ENCODE data around the gene SMIM36. TPM values are rescaled to one million over a fixed set of nuclear protein-coding genes. Genes with fewer than 3 reads are reported as not detected.

Gene SMIM36
- total and polyA plus RNA-seq, 2 experiments from 2014 or later = not detected

DNA sequence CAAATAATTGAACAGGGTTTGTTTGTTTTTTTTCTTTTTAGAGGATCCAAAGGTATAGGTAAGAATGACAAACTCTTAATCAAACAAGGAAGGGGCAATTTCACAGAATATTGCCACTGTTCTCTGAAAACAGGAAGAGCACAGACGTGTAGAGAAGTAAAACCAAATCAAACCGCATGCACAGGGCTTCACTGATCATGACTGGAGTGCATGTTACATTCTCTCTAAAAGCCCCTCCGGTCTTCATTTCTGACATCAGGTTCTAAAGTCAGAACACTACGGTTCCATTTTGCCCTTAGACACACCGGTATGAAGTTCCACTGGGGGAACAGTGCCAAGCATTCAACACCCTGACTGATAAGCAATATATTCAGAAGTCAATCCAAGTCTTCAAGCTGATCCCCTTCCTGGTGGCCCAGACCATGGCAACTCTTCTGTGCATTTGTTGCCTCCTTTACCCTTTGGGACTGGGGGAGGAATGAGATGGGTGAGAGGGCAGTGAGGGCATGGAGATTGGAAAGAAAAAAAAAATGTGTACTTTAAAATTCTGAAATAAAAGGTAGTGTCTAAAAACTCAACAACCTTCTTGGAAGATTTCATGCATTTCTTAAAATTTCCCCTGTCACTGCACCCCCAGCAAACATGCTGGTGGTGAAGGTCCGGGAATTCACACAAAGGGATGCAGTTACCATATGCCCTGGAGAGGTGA is 91.0 kb downstream of the SMIM36 start (continued):
- no peak for TF ChIP-seq EZH2phosphoT487 (IDR thresholded peaks at IDR 0.05; ENCODE audit: unreplicated experiment)
- TF ChIP-seq NANOG (IDR thresholded peaks at IDR 0.05; ENCODE audit: borderline replicate concordance) = no peak
- TF ChIP-seq JUNB (IDR thresholded peaks at IDR 0.05; ENCODE audit: unreplicated experiment) = no peak
- no peak for TF ChIP-seq ZNF114 (CRISPR knock-in tag; IDR thresholded peaks at IDR 0.05)
- no peak for TF ChIP-seq STAT1 (IDR thresholded peaks at IDR 0.05; ENCODE audit: unreplicated experiment)
- TF ChIP-seq, protein P1, sequence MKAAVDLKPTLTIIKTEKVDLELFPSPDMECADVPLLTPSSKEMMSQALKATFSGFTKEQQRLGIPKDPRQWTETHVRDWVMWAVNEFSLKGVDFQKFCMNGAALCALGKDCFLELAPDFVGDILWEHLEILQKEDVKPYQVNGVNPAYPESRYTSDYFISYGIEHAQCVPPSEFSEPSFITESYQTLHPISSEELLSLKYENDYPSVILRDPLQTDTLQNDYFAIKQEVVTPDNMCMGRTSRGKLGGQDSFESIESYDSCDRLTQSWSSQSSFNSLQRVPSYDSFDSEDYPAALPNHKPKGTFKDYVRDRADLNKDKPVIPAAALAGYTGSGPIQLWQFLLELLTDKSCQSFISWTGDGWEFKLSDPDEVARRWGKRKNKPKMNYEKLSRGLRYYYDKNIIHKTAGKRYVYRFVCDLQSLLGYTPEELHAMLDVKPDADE (IDR thresholded peaks at IDR 0.05) = no peak
- TF ChIP-seq POLR2AphosphoS5 (IDR thresholded peaks at IDR 0.05; ENCODE audit: low read depth) = no peak
- TF ChIP-seq CTCF (conservative IDR thresholded peaks at IDR 0.05; ENCODE audit: low read depth in 2 of 2) = no peak
- TF ChIP-seq ZNF331 (CRISPR knock-in tag; IDR thresholded peaks at IDR 0.05; ENCODE audit: low read depth) = no peak

GRCh38 chr17:55418369-55419268 is 92.6 kb downstream of the SMIM36 start:
- Mint-ChIP-seq H3K9me3 (no peaks in the 10 kb centered on the region), H3K4me3 (no peak overlapping the region), H3K36me3 (ENCODE audit: low read depth) (peaks cover 19% of the 10 kb centered on the region), H3K27me3 (ENCODE audit: insufficient read depth, low read depth, poor library complexity) (peaks cover 2% of the 10 kb centered on the region), H3K27ac (no peak overlapping the region), H3K4me1 (peaks cover 25% of the 10 kb centered on the region)
- H2AFZ ChIP-seq = no peak overlapping the region
- H3K27ac ChIP-seq (ENCODE audit: low read depth) = no peak overlapping the region
- DNase-seq (ENCODE audit: low spot score) (no peak), ATAC-seq (no peak)
- H3K4me3 ChIP-seq = no peak overlapping the region
- peaks cover 8% of the 10 kb centered on the region for H3K4me1 ChIP-seq (ENCODE audit: insufficient read depth)
- no peaks in the 10 kb centered on the region for H3K36me3 ChIP-seq (ENCODE audit: insufficient read depth)
- peaks cover 71% of the 10 kb centered on the region for H3K79me2 ChIP-seq (replicated peaks; ENCODE audit: insufficient read depth)
- no peaks in the 10 kb centered on the region for H3K27me3 ChIP-seq (ENCODE audit: insufficient read depth)
- H3F3A ChIP-seq (replicated peaks; ENCODE audit: low read depth) = no peaks in the 10 kb centered on the region
- peaks cover 14% of the 10 kb centered on the region for H4K20me1 ChIP-seq (replicated peaks; ENCODE audit: insufficient read depth)
- H3K4me2 ChIP-seq = no peak overlapping the region
- no peaks in the 10 kb centered on the region for H3K9me2 ChIP-seq (ENCODE audit: insufficient read depth)
- TF ChIP-seq STAT1 (IDR thresholded peaks at IDR 0.05; ENCODE audit: unreplicated experiment) = no peak
- no peak for TF ChIP-seq EZH2 (IDR thresholded peaks at IDR 0.05; ENCODE audit: low read depth, unreplicated experiment)
- no peak for TF ChIP-seq CREB1 (CRISPR knock-in tag; IDR thresholded peaks at IDR 0.05; ENCODE audit: low read depth)
- TF ChIP-seq, protein P2, sequence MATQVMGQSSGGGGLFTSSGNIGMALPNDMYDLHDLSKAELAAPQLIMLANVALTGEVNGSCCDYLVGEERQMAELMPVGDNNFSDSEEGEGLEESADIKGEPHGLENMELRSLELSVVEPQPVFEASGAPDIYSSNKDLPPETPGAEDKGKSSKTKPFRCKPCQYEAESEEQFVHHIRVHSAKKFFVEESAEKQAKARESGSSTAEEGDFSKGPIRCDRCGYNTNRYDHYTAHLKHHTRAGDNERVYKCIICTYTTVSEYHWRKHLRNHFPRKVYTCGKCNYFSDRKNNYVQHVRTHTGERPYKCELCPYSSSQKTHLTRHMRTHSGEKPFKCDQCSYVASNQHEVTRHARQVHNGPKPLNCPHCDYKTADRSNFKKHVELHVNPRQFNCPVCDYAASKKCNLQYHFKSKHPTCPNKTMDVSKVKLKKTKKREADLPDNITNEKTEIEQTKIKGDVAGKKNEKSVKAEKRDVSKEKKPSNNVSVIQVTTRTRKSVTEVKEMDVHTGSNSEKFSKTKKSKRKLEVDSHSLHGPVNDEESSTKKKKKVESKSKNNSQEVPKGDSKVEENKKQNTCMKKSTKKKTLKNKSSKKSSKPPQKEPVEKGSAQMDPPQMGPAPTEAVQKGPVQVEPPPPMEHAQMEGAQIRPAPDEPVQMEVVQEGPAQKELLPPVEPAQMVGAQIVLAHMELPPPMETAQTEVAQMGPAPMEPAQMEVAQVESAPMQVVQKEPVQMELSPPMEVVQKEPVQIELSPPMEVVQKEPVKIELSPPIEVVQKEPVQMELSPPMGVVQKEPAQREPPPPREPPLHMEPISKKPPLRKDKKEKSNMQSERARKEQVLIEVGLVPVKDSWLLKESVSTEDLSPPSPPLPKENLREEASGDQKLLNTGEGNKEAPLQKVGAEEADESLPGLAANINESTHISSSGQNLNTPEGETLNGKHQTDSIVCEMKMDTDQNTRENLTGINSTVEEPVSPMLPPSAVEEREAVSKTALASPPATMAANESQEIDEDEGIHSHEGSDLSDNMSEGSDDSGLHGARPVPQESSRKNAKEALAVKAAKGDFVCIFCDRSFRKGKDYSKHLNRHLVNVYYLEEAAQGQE (IDR thresholded peaks at IDR 0.05; ENCODE audit: unreplicated experiment) = no peak
